GM18909 (cell line): ENCODE measurements around the gene FYN.

Experiments
- ATAC-seq: cut with Tn5 transposase; IDR thresholded peaks from one replicate; pipeline ENCODE4 v1.9.1; 2021; ENCODE audit warnings: mild to moderate bottlenecking; ENCODE audit not compliant: unreplicated experiment, poor library complexity

FYN gene

GRCh38 chr6:111739257-111739696 is 134.0 kb downstream of the FYN start:
- peak; percentile 65 for ATAC-seq

- ATAC-seq: no peak
These were observed 134.6 kb downstream of the FYN start for GRCh38 chr6:111738631-111739030.

GRCh38 chr6:111738156-111738555 is 135.1 kb downstream of the FYN start:
- no peak for ATAC-seq

- no peak for ATAC-seq
These were observed 136.2 kb downstream of the FYN start for GRCh38 chr6:111737065-111737521.

GRCh38 chr6:111736005-111736608 is 137.1 kb downstream of the FYN start:
- no peak for ATAC-seq

- ATAC-seq: no peak
These were observed 138.9 kb downstream of the FYN start for GRCh38 chr6:111734068-111735061.

- ATAC-seq: no peak
These were observed 140.9 kb downstream of the FYN start for GRCh38 chr6:111732390-111732789.

GRCh38 chr6:111731456-111732195 is 141.6 kb downstream of the FYN start:
- no peak for ATAC-seq

- no peak for ATAC-seq
These were observed 142.4 kb downstream of the FYN start for GRCh38 chr6:111730864-111731263.

- ATAC-seq: no peak
These were observed 145.4 kb downstream of the FYN start for GRCh38 chr6:111727802-111728201.

- no peak for ATAC-seq
These were observed 146.2 kb downstream of the FYN start for GRCh38 chr6:111727041-111727440.

GRCh38 chr6:111725446-111726112 is 147.7 kb downstream of the FYN start:
- no peak for ATAC-seq

- peak; percentile 99 for ATAC-seq
These were observed 148.7 kb downstream of the FYN start for GRCh38 chr6:111724505-111724904.

GRCh38 chr6:111724039-111724438 is 149.2 kb downstream of the FYN start:
- peak; percentile 30 for ATAC-seq

- no peak for ATAC-seq
These were observed 149.8 kb downstream of the FYN start for GRCh38 chr6:111723412-111723970.

- ATAC-seq: no peak
These were observed 151.0 kb downstream of the FYN start for GRCh38 chr6:111722179-111722731.

- ATAC-seq: no peak
These were observed 151.5 kb downstream of the FYN start for GRCh38 chr6:111721753-111722154.

GRCh38 chr6:111720931-111721496 is 152.2 kb downstream of the FYN start:
- no peak for ATAC-seq

- ATAC-seq: no peak
These were observed 154.3 kb downstream of the FYN start for GRCh38 chr6:111718990-111719389.
